Thoracic aorta (tissue), 2 donors: ENCODE measurements around the gene ZNF383. TPM values are rescaled to one million over a fixed set of nuclear protein-coding genes. Genes with fewer than 3 reads are reported as not detected.

ENCODE experiments used
- ATAC-seq: fragments of 150-250 bp; one replicate; pipeline ENCODE4 v1.8.0; 2017; ENCODE audit warnings: low read depth; ENCODE audit not compliant: insufficient number of reproducible peaks, low FRiP score
- DNase-seq: peaks from one replicate; pipeline ENCODE4 v3.0.0-alpha.2; 2020; ENCODE audit warnings: low spot score
- H3K27ac ChIP-seq, 2 donors: fragments of 200-600 bp; sonication (generic); 1 replicate in 1 of 2; 2 replicates in 1 of 2; pipeline ENCODE4 v1.5.1; 2016; ENCODE audit warnings: mild to moderate bottlenecking in 2 of 2, moderate library complexity in 2 of 2
- H3K27me3 ChIP-seq: fragments of 200-600 bp; sonication (generic); replicated peaks from 2 replicates; pipeline ENCODE4 v1.6.0; 2016; ENCODE audit warnings: mild to moderate bottlenecking; ENCODE audit not compliant: insufficient read depth
- H3K36me3 ChIP-seq: fragments of 200-600 bp; sonication (generic); one replicate; pipeline ENCODE4 v1.5.1; 2016
- H3K4me1 ChIP-seq, 2 donors: fragments of 200-600 bp; sonication (generic); 1 replicate in 1 of 2; 2 replicates in 1 of 2; pipeline versions ENCODE4 v1.5.1 to v1.6.0; 2016; ENCODE audit warnings: low read depth in 2 of 2, mild to moderate bottlenecking in 1 of 2; ENCODE audit not compliant: control insufficient read depth in 1 of 2
- H3K4me3 ChIP-seq: fragments of 200-600 bp; sonication (generic); 2 replicates; pipeline ENCODE4 v1.5.1; 2016; ENCODE audit warnings: mild to moderate bottlenecking
- H3K9me3 ChIP-seq: fragments of 200-600 bp; sonication (generic); 2 replicates; pipeline ENCODE4 v1.5.1; 2016
- CTCF ChIP-seq: fragments of 200-600 bp; sonication (generic); IDR thresholded peaks from one replicate; pipeline ENCODE4 v1.5.1; 2019; ENCODE audit warnings: antibody characterized with exemption
- total RNA-seq, 2 donors: library from RNA; depleted of rRNA; stranded (reverse); fragments of >200 nt; gene quantifications; one replicate each; pipeline versions ENCODE4 v1.1.0 to v1.2.3, GENCODE V29; 2016

Gene ZNF383
- total RNA-seq, 2 donors from 2014 or later: 5.3 to 10.0 TPM

DNA sequence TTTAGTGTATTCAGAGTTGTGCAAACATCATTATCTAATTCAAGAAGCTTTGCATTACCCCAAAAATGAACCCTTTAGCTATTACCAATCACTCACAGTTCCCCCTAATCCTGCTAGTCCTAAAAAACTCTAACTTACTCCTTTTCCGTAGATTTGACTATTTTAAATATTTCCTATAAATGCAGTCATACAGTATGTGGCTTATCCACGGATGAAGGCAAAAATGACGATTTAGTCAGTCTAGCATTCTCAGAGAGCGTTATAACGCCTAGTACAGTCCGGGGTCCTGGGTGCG lies 587 bp upstream of the ZNF383 start:
- DNase-seq (no peak), ATAC-seq (no peak)
- Histone ChIP-seq H3K4me3 (peak overlapping the region; percentile 89), H3K4me1 (peaks cover 0 to 6% of the 10 kb centered on the region in 2 donors), H3K27ac (peak overlapping the region; percentile 79 to 95), H3K9me3 (no peaks in the 10 kb centered on the region), H3K27me3 (no peaks in the 10 kb centered on the region), H3K36me3 (no peaks in the 10 kb centered on the region)
- no peak for TF ChIP-seq CTCF

GRCh38 chr19:37218592-37218935 lies 550 bp downstream of the ZNF383 start:
- no peak for ATAC-seq
- TF ChIP-seq CTCF: no peak
- peaks cover 0 to 6% of the 10 kb centered on the region in 2 donors for H3K4me1 ChIP-seq
- H3K9me3 ChIP-seq: peaks cover under 1% of the 10 kb centered on the region
- no peaks in the 10 kb centered on the region for H3K27me3 ChIP-seq
- H3K4me3 ChIP-seq: peak overlapping the region; percentile 89
- H3K36me3 ChIP-seq: no peaks in the 10 kb centered on the region
- peak overlapping the region; percentile 79 to 95 for H3K27ac ChIP-seq
- DNase-seq: no peak

- DNase-seq: no peak
Observed at GRCh38 chr19:37220383-37220782, 2.4 kb downstream of the ZNF383 start.

GRCh38 chr19:37221136-37221535 lies 3.1 kb downstream of the ZNF383 start:
- Histone ChIP-seq H3K9me3 (peaks cover 2% of the 10 kb centered on the region), H3K36me3 (peaks cover 12% of the 10 kb centered on the region), H3K27ac (no peak overlapping the region), H3K4me3 (no peak overlapping the region), H3K27me3 (no peaks in the 10 kb centered on the region), H3K4me1 (peaks cover 0 to 6% of the 10 kb centered on the region in 2 donors)
- ATAC-seq: no peak
- no peak for DNase-seq
- no peak for TF ChIP-seq CTCF

More at GRCh38 chr19:37220383-37220782, 2.4 kb downstream of the ZNF383 start:
- TF ChIP-seq CTCF: no peak
- peaks cover 2% of the 10 kb centered on the region for H3K9me3 ChIP-seq
- ATAC-seq: no peak
- peaks cover 7% of the 10 kb centered on the region for H3K36me3 ChIP-seq
- H3K27me3 ChIP-seq: no peaks in the 10 kb centered on the region
- H3K4me3 ChIP-seq: no peak overlapping the region
- H3K4me1 ChIP-seq: peaks cover 0 to 6% of the 10 kb centered on the region in 2 donors
- no peak overlapping the region for H3K27ac ChIP-seq

DNA sequence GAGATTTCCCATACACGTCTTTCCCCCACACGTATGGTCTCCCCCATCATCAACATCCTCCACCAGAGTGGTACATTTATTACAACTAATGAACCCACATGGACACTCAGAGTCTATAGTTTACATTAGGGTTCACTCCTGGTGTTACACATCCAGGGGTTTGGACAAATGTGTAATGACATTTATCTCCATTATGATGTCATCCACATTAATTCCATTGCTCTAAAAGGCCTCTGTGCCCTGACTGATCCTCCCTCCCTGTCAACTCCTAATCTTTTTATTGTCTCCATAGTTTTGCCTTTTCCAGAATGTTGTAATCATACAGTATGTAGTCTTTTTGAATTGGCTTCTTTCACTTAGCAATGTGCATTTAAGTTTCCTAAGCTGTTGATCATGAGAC lies 8.2 kb downstream of the ZNF383 start:
- DNase-seq (no peak), ATAC-seq (no peak)

More for the DNA sequence above, 8.2 kb downstream of the ZNF383 start:
- Histone ChIP-seq H3K27ac (no peak overlapping the region), H3K4me1 (no peaks in the 10 kb centered on the region), H3K27me3 (no peaks in the 10 kb centered on the region), H3K36me3 (peaks cover 39% of the 10 kb centered on the region), H3K9me3 (peaks cover 16% of the 10 kb centered on the region), H3K4me3 (no peak overlapping the region)
- TF ChIP-seq CTCF: no peak
